HUES6 (cell line): ENCODE data around the gene RPS29.

Source experiments
- H3K27ac ChIP-seq: 2 replicates; pipeline ENCODE4 v1.7.0; 2013; ENCODE audit warnings: low read depth, mild to moderate bottlenecking, low read length, inconsistent platforms
- H3K27me3 ChIP-seq: 2 replicates; pipeline ENCODE4 v1.6.1; 2013; ENCODE audit warnings: low read length; ENCODE audit not compliant: control insufficient read depth, insufficient read depth
- H3K36me3 ChIP-seq: 2 replicates; pipeline ENCODE4 v1.6.1; 2013; ENCODE audit warnings: low read length; ENCODE audit not compliant: control insufficient read depth, insufficient read depth
- H3K4me1 ChIP-seq: 2 replicates; pipeline ENCODE4 v1.6.1; 2013; ENCODE audit warnings: low read length; ENCODE audit not compliant: control insufficient read depth, insufficient read depth
- H3K4me3 ChIP-seq: 2 replicates; pipeline ENCODE4 v1.5.1; 2013; ENCODE audit warnings: low read depth, low read length
- H3K9ac ChIP-seq: one replicate; pipeline ENCODE4 v1.6.1; 2013; ENCODE audit warnings: mild to moderate bottlenecking, low read length
- H3K9me3 ChIP-seq: 2 replicates; pipeline ENCODE4 v1.6.1; 2013; ENCODE audit warnings: low read depth, low read length; ENCODE audit not compliant: control insufficient read depth, insufficient read depth

RPS29 gene

GRCh38 chr14:49545716-49546115 is 40.5 kb downstream of the RPS29 start:
- peaks cover 15% of the 10 kb centered on the region for H3K4me1 ChIP-seq
- H3K9ac ChIP-seq = no peak overlapping the region
- H3K9me3 ChIP-seq = peaks cover 13% of the 10 kb centered on the region
- H3K27me3 ChIP-seq = no peaks in the 10 kb centered on the region
- no peaks in the 10 kb centered on the region for H3K36me3 ChIP-seq
- no peak overlapping the region for H3K27ac ChIP-seq
- no peak overlapping the region for H3K4me3 ChIP-seq

- H3K36me3 ChIP-seq = no peaks in the 10 kb centered on the region
- peaks cover 19% of the 10 kb centered on the region for H3K9me3 ChIP-seq
Measured at GRCh38 chr14:49545071-49545470, 41.1 kb downstream of the RPS29 start.

DNA sequence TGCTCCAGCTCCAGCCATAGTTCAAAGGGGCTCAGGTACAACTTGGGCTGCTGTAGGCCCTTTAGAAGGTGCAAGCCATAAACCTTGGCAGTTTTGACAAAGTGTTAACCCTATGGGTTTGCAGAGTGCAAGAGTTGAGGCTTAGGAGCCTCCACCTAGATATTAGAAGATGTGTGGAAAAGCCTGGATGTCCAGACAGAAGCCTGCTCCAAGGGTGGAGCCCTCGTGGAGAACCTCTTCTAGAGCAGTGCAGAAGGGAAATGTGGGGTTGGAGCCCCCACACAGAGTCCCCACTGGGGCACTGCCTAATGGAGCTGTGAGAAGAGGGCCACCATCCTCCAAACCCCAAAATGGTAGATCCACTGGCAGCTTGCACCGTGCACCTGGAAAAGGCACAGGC is 45.1 kb downstream of the RPS29 start:
- Histone ChIP-seq H3K27ac (no peak overlapping the region), H3K9ac (no peak overlapping the region), H3K9me3 (peaks cover 19% of the 10 kb centered on the region), H3K36me3 (no peaks in the 10 kb centered on the region), H3K4me1 (no peaks in the 10 kb centered on the region), H3K4me3 (no peak overlapping the region), H3K27me3 (no peaks in the 10 kb centered on the region)

More at GRCh38 chr14:49545071-49545470, 41.1 kb downstream of the RPS29 start:
- Histone ChIP-seq H3K27me3 (no peaks in the 10 kb centered on the region), H3K9ac (no peak overlapping the region), H3K27ac (no peak overlapping the region), H3K4me3 (no peak overlapping the region), H3K4me1 (peaks cover 8% of the 10 kb centered on the region)

DNA sequence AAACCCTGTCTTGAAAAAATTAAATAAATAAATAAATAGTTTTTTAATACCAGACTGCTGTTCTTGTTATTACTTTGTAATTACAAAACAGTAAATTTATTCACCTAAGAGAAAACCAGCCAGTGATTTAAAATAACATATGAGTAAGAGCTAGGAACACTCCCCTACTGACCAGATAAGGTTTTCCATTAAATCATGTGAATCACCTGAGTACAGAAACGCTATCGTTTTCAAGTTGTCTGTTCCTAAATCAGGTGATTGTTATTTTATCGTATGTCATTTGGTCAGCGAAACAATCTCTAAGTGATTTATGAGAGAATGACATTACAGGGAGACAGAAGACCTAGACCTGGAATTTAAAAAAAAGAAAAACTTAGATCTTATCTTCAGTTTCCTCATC is 47.3 kb downstream of the RPS29 start:
- no peak overlapping the region for H3K27ac ChIP-seq
- H3K36me3 ChIP-seq = no peaks in the 10 kb centered on the region
- H3K4me1 ChIP-seq = no peaks in the 10 kb centered on the region
- no peak overlapping the region for H3K4me3 ChIP-seq
- H3K27me3 ChIP-seq = no peaks in the 10 kb centered on the region
- H3K9me3 ChIP-seq = peaks cover 19% of the 10 kb centered on the region
- no peak overlapping the region for H3K9ac ChIP-seq
